HEK293T (cell line): Measurements from ENCODE around the gene CDX2.

Experiments
- CTCF ChIA-PET: fragments of 350-600 bp; formaldehyde crosslinking; extraction: SDS; loops from one replicate; lab custom pipeline; 2021; ENCODE audit warnings: antibody characterized with exemption, inconsistent platforms; lab: Yijun Ruan, JAX
- POLR2A ChIA-PET: fragments of 350-600 bp; formaldehyde crosslinking; extraction: SDS; loops from one replicate; lab custom pipeline; 2020; ENCODE audit warnings: antibody characterized with exemption, inconsistent platforms; lab: Yijun Ruan, JAX
- DNase-seq: peaks from one replicate; pipeline ENCODE4 v3.0.0; 2012; ENCODE audit warnings: mixed read lengths; ENCODE audit errors: extremely low spot score
- ARNT ChIP-seq: fragments of 450-650 bp; IDR thresholded peaks from 2 replicates; pipeline ENCODE4 v1.6.1; 2017; ENCODE audit warnings: mild to moderate bottlenecking
- BHLHE40 ChIP-seq: fragments of 450-650 bp; IDR thresholded peaks from 2 replicates; pipeline ENCODE4 v1.6.1; 2016; ENCODE audit warnings: mild to moderate bottlenecking, moderate library complexity, borderline replicate concordance
- CTBP1 ChIP-seq: fragments of 450-650 bp; IDR thresholded peaks from 2 replicates; pipeline ENCODE4 v1.6.1; 2016; ENCODE audit warnings: borderline replicate concordance
- ELF4 ChIP-seq: fragments of 450-650 bp; IDR thresholded peaks from 2 replicates; pipeline ENCODE4 v1.6.1; 2017; ENCODE audit warnings: antibody characterized with exemption
- FOXA1 ChIP-seq: fragments of 450-650 bp; IDR thresholded peaks from 2 replicates; pipeline ENCODE4 v1.6.1; 2016; ENCODE audit warnings: mild to moderate bottlenecking
- FOXK2 ChIP-seq: fragments of 450-650 bp; IDR thresholded peaks from 2 replicates; pipeline ENCODE4 v1.6.1; 2016; ENCODE audit warnings: mild to moderate bottlenecking
- FOXM1 ChIP-seq: fragments of 450-650 bp; IDR thresholded peaks from 2 replicates; pipeline ENCODE4 v1.6.1; 2017; ENCODE audit warnings: mild to moderate bottlenecking, borderline replicate concordance
- HDGF ChIP-seq: fragments of 450-650 bp; IDR thresholded peaks from 2 replicates; pipeline ENCODE4 v1.6.1; 2017; ENCODE audit warnings: antibody characterized with exemption, borderline replicate concordance
- L3MBTL2 ChIP-seq: fragments of 450-650 bp; conservative IDR thresholded peaks from 2 replicates; pipeline ENCODE4 v1.6.1; 2016; ENCODE audit warnings: mild to moderate bottlenecking
- LEF1 ChIP-seq: fragments of 450-650 bp; IDR thresholded peaks from 2 replicates; pipeline ENCODE4 v1.6.1; 2017; ENCODE audit warnings: mild to moderate bottlenecking, borderline replicate concordance
- NFRKB ChIP-seq: fragments of 450-650 bp; IDR thresholded peaks from 2 replicates; pipeline ENCODE4 v1.6.1; 2016; ENCODE audit warnings: mild to moderate bottlenecking, moderate library complexity
- PKNOX1 ChIP-seq: fragments of 450-650 bp; IDR thresholded peaks from 2 replicates; pipeline ENCODE4 v1.6.1; 2016
- SP1 ChIP-seq: fragments of 450-650 bp; IDR thresholded peaks from 2 replicates; pipeline ENCODE4 v1.6.1; 2017
- SUZ12 ChIP-seq: fragments of 450-650 bp; IDR thresholded peaks from 2 replicates; pipeline ENCODE4 v1.6.1; 2016; ENCODE audit warnings: mild to moderate bottlenecking
- TARDBP ChIP-seq: fragments of 450-650 bp; IDR thresholded peaks from 2 replicates; pipeline ENCODE4 v1.6.1; 2016
- ZNF384 ChIP-seq: fragments of 450-650 bp; IDR thresholded peaks from 2 replicates; pipeline ENCODE4 v1.6.1; 2016

The CDX2 gene

GRCh38 chr13:27911521-27911920 is 57.6 kb downstream of the CDX2 start:
- ChIA-PET CTCF (no interaction called here), POLR2A (no interaction called here)
- DNase-seq = no peak
- TF ChIP-seq HDGF (no peak), FOXA1 (no peak), CTBP1 (no peak), ZNF384 (no peak), ARNT (no peak), LEF1 (no peak), BHLHE40 (no peak), FOXM1 (no peak), NFRKB (no peak), FOXK2 (no peak), ELF4 (no peak), SP1 (no peak), PKNOX1 (no peak), TARDBP (no peak), L3MBTL2 (no peak), SUZ12 (no peak)
